Fibroblast of villous mesenchyme (primary cell): Measurements from ENCODE around the gene RNF220. TPM values are rescaled to one million over a fixed set of nuclear protein-coding genes. Genes with fewer than 3 reads are reported as not detected.

ENCODE experiments used
- DNase-seq: peaks from one replicate; pipeline ENCODE4 v3.0.0-alpha.2; 2010; ENCODE audit warnings: low read depth
- H3K4me3 ChIP-seq: 2 replicates; pipeline ENCODE4 v1.5.1; 2011; ENCODE audit warnings: low read depth, mild to moderate bottlenecking, low read length
- CTCF ChIP-seq: IDR thresholded peaks from 2 replicates; pipeline ENCODE4 v1.5.1; 2012; ENCODE audit warnings: low read depth, mild to moderate bottlenecking, low read length; ENCODE audit not compliant: insufficient read depth
- total RNA-seq: library from RNA; depleted of rRNA; stranded (reverse); fragments of >200 nt; gene quantifications from 2 replicates; pipeline ENCODE4 v1.2.3, GENCODE V29; 2012

Gene RNF220
- total RNA-seq, 1 donor = 47.5 TPM

- peak; percentile 10 for DNase-seq
- no peak overlapping the region for H3K4me3 ChIP-seq
- TF ChIP-seq CTCF = no peak
These were observed 236.4 kb downstream of the RNF220 start for GRCh38 chr1:44641126-44642102.

GRCh38 chr1:44642255-44642654 is 237.2 kb downstream of the RNF220 start:
- TF ChIP-seq CTCF = no peak
- H3K4me3 ChIP-seq = no peak overlapping the region
- no peak for DNase-seq

GRCh38 chr1:44642925-44643324 is 237.9 kb downstream of the RNF220 start:
- no peak overlapping the region for H3K4me3 ChIP-seq
- TF ChIP-seq CTCF = no peak
- DNase-seq = no peak

- no peak for TF ChIP-seq CTCF
- no peak for DNase-seq
- H3K4me3 ChIP-seq = no peak overlapping the region
These were observed 238.8 kb downstream of the RNF220 start for GRCh38 chr1:44643721-44644334.

- TF ChIP-seq CTCF = no peak
- no peak for DNase-seq
- no peak overlapping the region for H3K4me3 ChIP-seq
These were observed 239.8 kb downstream of the RNF220 start for GRCh38 chr1:44644806-44645205.

GRCh38 chr1:44645476-44646244 is 240.6 kb downstream of the RNF220 start:
- no peak overlapping the region for H3K4me3 ChIP-seq
- DNase-seq = no peak
- no peak for TF ChIP-seq CTCF
